A549 (cell line): ENCODE results near the gene LLGL2. TPM values are rescaled to one million over a fixed set of nuclear protein-coding genes. Genes with fewer than 3 reads are reported as not detected.

Experiments
- ATAC-seq, 2 experiments: fragments of 200-7000 bp in 1 of 2; fragments of >200 bp in 1 of 2; cut with Nextera tagmentation in 1 of 2; cut with Tn5 transposase in 1 of 2; 3 replicates each; pipeline versions ENCODE4 v1.8.0 to v1.9.1; 2018 to 2020; ENCODE audit warnings: mild to moderate bottlenecking in 1 of 2, moderate library complexity in 1 of 2
- CTCF ChIA-PET: fragments of 300-600 bp; sonication (Branson Sonifier 250); formaldehyde crosslinking; extraction: SDS; loops from one replicate; lab custom pipeline; 2021; ENCODE audit warnings: antibody characterized with exemption, inconsistent platforms; lab: Yijun Ruan, JAX
- POLR2A ChIA-PET: fragments of 350-600 bp; formaldehyde crosslinking; extraction: SDS; loops from one replicate; lab custom pipeline; 2021; ENCODE audit warnings: antibody characterized with exemption, inconsistent platforms; lab: Yijun Ruan, JAX
- DNase-seq, 2 experiments: peaks; one replicate each; pipeline versions ENCODE4 v3.0.0 to v3.0.0-alpha.2; 2011 to 2016; ENCODE audit warnings: low read depth in 1 of 2, low spot score in 1 of 2
- FAIRE-seq: peaks from 2 replicates; lab custom pipeline; 2011; peaks lifted over from hg19 to GRCh38; lab: Jason Lieb, UNC
- H3K27ac ChIP-seq, 2 experiments: fragments of >200 bp; sonication (Bioruptor Twin); formaldehyde crosslinking; 3 replicates each; pipeline ENCODE4 v1.5.1; 2016 to 2017
- H3K4me1 ChIP-seq: fragments of >200 bp; sonication (Bioruptor Twin); formaldehyde crosslinking; 3 replicates; pipeline ENCODE4 v1.6.1; 2016
- H3K4me2 ChIP-seq: fragments of >200 bp; sonication (Bioruptor Twin); formaldehyde crosslinking; 3 replicates; pipeline ENCODE4 v1.6.1; 2016
- H3K4me3 ChIP-seq: fragments of >200 bp; sonication (Bioruptor Twin); formaldehyde crosslinking; 3 replicates; pipeline ENCODE4 v1.5.1; 2016
- H3K9me3 ChIP-seq: fragments of >200 bp; sonication (Bioruptor Twin); formaldehyde crosslinking; 3 replicates; pipeline ENCODE4 v1.6.1; 2016
- ATOH8 ChIP-seq: fragments of 250-450 bp; sonication (Bioruptor Pico); IDR thresholded peaks from 2 replicates; pipeline ENCODE4 v1.5.0; 2020; ENCODE audit warnings: low read depth, mild to moderate bottlenecking, moderate library complexity
- BCL3 ChIP-seq: fragments of >200 bp; sonication (Bioruptor Twin); formaldehyde crosslinking; IDR thresholded peaks from 3 replicates; pipeline ENCODE4 v1.6.1; 2016
- EHF ChIP-seq: fragments of 250-450 bp; sonication (Bioruptor Pico); IDR thresholded peaks from 2 replicates; pipeline ENCODE4 v1.5.0; 2020; ENCODE audit warnings: mild to moderate bottlenecking
- HMGXB4 ChIP-seq: fragments of 250-450 bp; sonication (Bioruptor Pico); IDR thresholded peaks from 2 replicates; pipeline ENCODE4 v1.5.0; 2021; ENCODE audit warnings: mild to moderate bottlenecking, moderate library complexity, borderline replicate concordance
- HOXB5 ChIP-seq: fragments of 250-450 bp; sonication (Bioruptor Pico); IDR thresholded peaks from 2 replicates; pipeline ENCODE4 v1.5.0; 2020; ENCODE audit warnings: mild to moderate bottlenecking, moderate library complexity
- MAFK ChIP-seq: fragments of 450-650 bp; IDR thresholded peaks from 2 replicates; pipeline ENCODE4 v1.6.1; 2014; ENCODE audit not compliant: partially characterized antibody
- MAZ ChIP-seq: fragments of 150-350 bp; IDR thresholded peaks from 2 replicates; pipeline ENCODE4 v1.6.1; 2014; ENCODE audit warnings: antibody characterized with exemption, low read depth, low read length, borderline replicate concordance
- MYC ChIP-seq: IDR thresholded peaks from 2 replicates; pipeline ENCODE4 v1.6.1; 2012; ENCODE audit warnings: mild to moderate bottlenecking, inconsistent platforms, low read length, improper control_type of control experiment, borderline replicate concordance
- NFE2L2 ChIP-seq: fragments of 150-350 bp; conservative IDR thresholded peaks from 2 replicates; pipeline ENCODE4 v1.6.1; 2014; ENCODE audit warnings: low read length
- POLR2A ChIP-seq: IDR thresholded peaks from 2 replicates; pipeline ENCODE4 v1.6.1; 2012; ENCODE audit warnings: mild to moderate bottlenecking, low read length
- RCOR1 ChIP-seq: fragments of 150-350 bp; IDR thresholded peaks from 2 replicates; pipeline ENCODE4 v1.6.1; 2014; ENCODE audit warnings: antibody characterized with exemption, low read length, low read depth
- RFX5 ChIP-seq: fragments of 450-650 bp; IDR thresholded peaks from 2 replicates; pipeline ENCODE4 v1.7.1; 2014; ENCODE audit warnings: antibody characterized with exemption, mild to moderate bottlenecking, moderate library complexity
- SREBF2 ChIP-seq: fragments of 450-650 bp; IDR thresholded peaks from 2 replicates; pipeline ENCODE4 v1.6.1; 2014; ENCODE audit warnings: mild to moderate bottlenecking, moderate library complexity
- ZC3H11A ChIP-seq: fragments of 450-650 bp; IDR thresholded peaks from 2 replicates; pipeline ENCODE4 v1.6.1; 2014; ENCODE audit warnings: antibody characterized with exemption, mild to moderate bottlenecking
- ZFP36 ChIP-seq: fragments of 450-650 bp; IDR thresholded peaks from 2 replicates; pipeline ENCODE4 v1.6.1; 2014; ENCODE audit warnings: borderline replicate concordance; ENCODE audit not compliant: partially characterized antibody
- WGBS: methylation state at CpG from one replicate; pipeline ENCODE4 v1.1.6; 2017; ENCODE audit errors: missing lambda C conversion rate; 5-methylcytosine and 5-hydroxymethylcytosine counted together
- polyA plus RNA-seq, 4 experiments: library from polyadenylated mRNA; depleted of rRNA in 3 of 4; stranded (reverse); fragments of >200 nt; fragmentation: RNase III in 1 of 4; extraction: RNeasy Plus Mini Kit Qiagen cat#74134 plus additional on column Dnase treatment in 1 of 4; gene quantifications; 2 replicates in 3 of 4; 3 replicates in 1 of 4; pipeline ENCODE4 v1.2.3, GENCODE V29; 2011 to 2017

LLGL2 gene
- polyA plus RNA-seq, 2 of the 4 experiments (the other 2 are of a cell fraction), result 18.9 to 35.0 TPM

- H3K4me3 ChIP-seq, result no peak overlapping the region
- ChIA-PET CTCF (interaction anchor here (0.7 to 29.9 kb wide), 6 partner anchors 7 to 389 kb away, joined by 3 to 926 read pairs (median 7); partner anchors contain the start of gene SMIM5), POLR2A (no interaction called here)
- TF ChIP-seq ATOH8 (CRISPR knock-in tag) (no peak), ZC3H11A (no peak), MAZ (no peak), NFE2L2 (no peak), RCOR1 (no peak), HMGXB4 (CRISPR knock-in tag) (no peak), POLR2A (no peak), HOXB5 (no peak), RFX5 (no peak)
- DNase-seq (no peak), ATAC-seq (peak in 1 of 2 experiments; percentile 40; a peak in 3 of 6 replicates), FAIRE-seq (no peak)
- no peak overlapping the region for H3K4me2 ChIP-seq
- 0 out of 6 replicates have a peak overlapping the region, but pooled peaks of 1 of the 2 experiments have one; percentile 1 for H3K27ac ChIP-seq
- H3K9me3 ChIP-seq, result no peaks in the 10 kb centered on the region
- peaks cover 4% of the 10 kb centered on the region; the same call in 2 of the 3 replicates for H3K4me1 ChIP-seq
- WGBS, result 74% methylated on average over 13 of the region's 13 CpGs
Measured at GRCh38 chr17:75595284-75595919, 69.9 kb downstream of the LLGL2 start.

- no peak overlapping the region for H3K4me3 ChIP-seq
- no peaks in the 10 kb centered on the region for H3K9me3 ChIP-seq
- H3K27ac ChIP-seq, result peak overlapping the region in 1 of 2 experiments; percentile 41; a peak in 1 of 6 replicates
- no peak for DNase-seq
- WGBS, result 65% methylated on average over 6 of the region's 6 CpGs
- ATAC-seq, result no peak
- TF ChIP-seq ZFP36 (peak; percentile 87), MAFK (peak; percentile 20), EHF (CRISPR knock-in tag) (no peak)
- TF ChIP-seq, all 56 proteins: peak for 2
- POLR2A ChIA-PET, result no interaction called here
- CTCF ChIA-PET, result interaction anchor here (0.7 to 29.9 kb wide), 6 partner anchors 27 to 388 kb away, joined by 3 to 926 read pairs (median 4); partner anchors contain the start of genes SMIM5 and TSEN54
- no peak overlapping the region for H3K4me2 ChIP-seq
- FAIRE-seq, result no peak
- peaks cover 8% of the 10 kb centered on the region for H3K4me1 ChIP-seq
Measured at GRCh38 chr17:75595920-75596313, 70.4 kb downstream of the LLGL2 start.

- TF ChIP-seq MYC (no peak), SREBF2 (no peak), BCL3 (no peak), ATOH8 (CRISPR knock-in tag) (no peak), NFE2L2 (no peak)
- Histone ChIP-seq H3K9me3 (no peaks in the 10 kb centered on the region), H3K27ac (peak overlapping the region in 1 of 2 experiments; percentile 41; a peak in 1 of 6 replicates), H3K4me3 (no peak overlapping the region), H3K4me1 (peaks cover 14% of the 10 kb centered on the region), H3K4me2 (no peak overlapping the region)
- ChIA-PET CTCF (interaction anchor here (0.7 to 29.9 kb wide), 8 partner anchors 26 to 388 kb away, joined by 3 to 926 read pairs (median 3); partner anchors contain the start of genes SMIM5 and TSEN54), POLR2A (no interaction called here)
- FAIRE-seq (no peak), DNase-seq (no peak), ATAC-seq (no peak; a peak in 1 of 6 replicates)
- 83% methylated on average over 13 of the region's 17 CpGs for whole genome bisulfite sequencing
Measured at GRCh38 chr17:75596320-75597087, 71.0 kb downstream of the LLGL2 start.
